HG02852 (cell line): ENCODE measurements around the gene NTNG1.
"Not testable (repeated sequence)": the region's sequence is repeated elsewhere in the genome, so short reads cannot be mapped to it uniquely, and the experiment has no call there.

Experiments used
- ATAC-seq: cut with Tn5 transposase; IDR thresholded peaks from one replicate; pipeline ENCODE4 v1.9.1; 2021; ENCODE audit warnings: mild to moderate bottlenecking, moderate library complexity; ENCODE audit not compliant: unreplicated experiment

The NTNG1 gene

DNA sequence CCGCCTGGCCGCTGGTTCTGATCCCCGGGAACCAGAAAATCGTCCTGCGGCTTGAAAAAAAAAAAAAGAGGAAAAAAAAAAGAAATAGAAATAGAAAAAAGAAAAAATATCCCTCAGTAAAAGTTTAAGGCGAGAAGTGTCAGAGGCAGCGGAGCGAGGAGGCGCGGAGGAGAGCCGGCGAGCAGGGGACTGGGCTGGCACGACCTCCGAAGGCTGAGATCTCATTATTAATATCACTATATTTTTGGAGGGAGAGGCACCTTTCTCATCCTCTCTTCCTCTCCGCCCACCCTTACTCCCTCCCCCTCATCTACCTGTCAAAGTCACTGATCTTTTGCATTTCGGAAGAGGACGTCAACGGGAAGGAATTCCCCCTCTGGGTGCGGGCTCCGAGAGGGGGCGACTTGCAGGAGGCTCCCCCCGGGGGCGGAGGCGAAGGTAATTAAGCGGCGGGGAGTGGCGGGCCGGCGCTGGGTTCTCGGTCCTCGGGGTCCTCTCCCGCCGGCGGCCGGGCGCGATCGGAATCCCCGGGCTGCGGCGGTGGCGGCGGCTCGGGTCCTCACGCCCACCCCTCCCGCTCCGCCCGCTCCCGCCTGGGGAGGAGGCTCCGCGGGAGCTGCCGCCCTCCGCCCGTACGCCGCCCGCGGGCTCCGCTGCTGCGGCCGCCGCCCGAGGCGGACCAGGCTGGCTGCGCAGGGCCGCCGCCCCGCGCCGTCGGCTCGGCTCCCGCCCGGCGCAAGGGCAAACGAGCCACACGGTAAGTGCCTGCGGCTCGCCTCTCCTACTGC is at the start of gene NTNG1:
TSS of gene NTNG1 (plus strand) at position 337 of the 788 bp plus-strand sequence.
- ATAC-seq, result peak; percentile 38

DNA sequence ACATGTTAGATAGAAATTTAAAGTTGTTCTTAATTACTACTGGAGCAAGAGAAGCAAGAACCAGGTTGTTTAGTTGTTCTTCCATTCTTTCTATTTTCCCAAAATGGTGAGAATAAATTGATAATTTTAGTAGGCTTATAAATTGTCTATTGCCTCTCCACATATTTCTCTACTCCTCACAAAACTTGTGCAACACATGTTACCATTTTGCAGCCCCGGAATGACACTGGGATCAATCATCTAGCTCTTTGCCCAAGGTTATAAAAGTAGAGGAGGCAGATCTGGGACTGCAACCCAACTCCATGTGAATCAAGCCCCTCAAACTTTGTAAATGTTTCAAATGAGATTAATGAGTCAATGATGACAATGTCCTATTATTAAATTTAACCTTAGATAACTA is 49.4 kb upstream of the NTNG1 start:
- ATAC-seq, result no peak

GRCh38 chr1:107093395-107093794 is 47.4 kb upstream of the NTNG1 start:
- ATAC-seq, result not testable (repeated sequence)

DNA sequence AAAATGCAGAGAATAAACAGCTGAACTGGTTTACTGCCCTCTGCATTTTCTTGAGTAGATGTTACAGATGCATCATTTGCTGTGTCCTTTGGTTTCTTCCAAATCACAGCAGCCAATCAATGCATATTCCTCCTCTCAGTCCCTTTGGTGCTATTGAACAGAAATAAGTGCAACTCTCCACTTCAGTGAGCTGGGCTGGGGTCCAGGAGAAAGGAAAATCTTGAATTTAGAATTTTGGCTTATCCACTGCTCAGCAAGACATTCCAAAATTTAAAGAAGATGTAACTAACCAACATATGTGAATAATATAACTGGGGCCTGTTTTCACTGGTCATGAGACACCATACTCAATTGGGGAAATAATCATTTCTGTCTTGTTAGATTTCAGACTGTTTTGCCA is 45.2 kb upstream of the NTNG1 start:
- no peak for ATAC-seq

- ATAC-seq, result no peak
These were observed 44.1 kb upstream of the NTNG1 start for GRCh38 chr1:107096690-107097089.

DNA sequence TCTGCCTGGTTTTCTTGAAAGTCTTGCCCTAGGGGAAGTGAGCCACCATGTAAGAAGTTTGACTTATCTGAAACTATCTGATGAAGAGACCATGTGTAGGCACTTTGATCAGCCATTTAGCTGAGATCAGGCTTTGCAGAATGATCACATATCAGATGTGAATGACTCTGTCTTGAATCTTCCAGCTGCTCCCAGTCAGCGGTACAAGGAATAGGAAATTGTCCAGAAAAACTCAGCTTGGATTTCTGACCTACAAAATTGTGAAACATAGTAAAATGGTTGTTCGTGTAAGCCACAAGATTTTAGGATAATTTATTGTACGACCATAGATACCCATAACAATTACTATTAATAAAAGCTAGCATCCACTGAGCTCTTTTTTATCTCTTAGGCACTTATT is 41.9 kb upstream of the NTNG1 start:
- ATAC-seq, result no peak

DNA sequence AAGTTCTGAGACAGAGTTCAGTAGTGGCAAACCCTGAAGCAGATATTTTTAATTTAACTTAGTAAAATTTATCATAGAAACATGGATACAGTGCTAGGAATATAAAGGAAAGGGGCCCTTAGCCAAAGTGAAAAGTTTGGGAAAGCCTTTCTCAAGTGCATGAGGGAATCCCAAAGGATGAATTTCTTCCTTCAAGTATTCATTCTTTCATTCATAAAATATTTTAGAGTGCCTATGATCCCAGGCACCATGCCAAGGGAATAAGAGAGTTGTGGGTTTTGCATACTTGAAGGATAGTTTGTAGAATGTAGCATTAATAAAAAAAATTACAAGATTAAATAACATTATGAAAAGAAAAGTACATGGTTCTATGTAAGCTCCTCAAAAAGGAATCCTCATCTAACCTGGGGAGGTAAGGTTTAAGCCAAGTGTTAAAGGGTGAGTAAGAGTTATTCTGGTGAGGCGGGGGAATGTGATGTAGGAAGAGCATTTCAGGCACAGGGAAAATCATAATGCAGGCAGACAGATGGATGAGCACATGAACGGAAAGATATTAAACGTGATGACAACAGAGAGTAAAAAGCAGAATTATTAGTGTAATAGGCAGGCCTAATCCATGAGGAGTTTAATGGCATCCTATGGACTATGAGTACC is 40.4 kb upstream of the NTNG1 start:
- ATAC-seq, result no peak

GRCh38 chr1:107105914-107106313 is 34.9 kb upstream of the NTNG1 start:
- ATAC-seq, result no peak

- no peak for ATAC-seq
These were observed 30.5 kb upstream of the NTNG1 start for GRCh38 chr1:107110326-107110725.

DNA sequence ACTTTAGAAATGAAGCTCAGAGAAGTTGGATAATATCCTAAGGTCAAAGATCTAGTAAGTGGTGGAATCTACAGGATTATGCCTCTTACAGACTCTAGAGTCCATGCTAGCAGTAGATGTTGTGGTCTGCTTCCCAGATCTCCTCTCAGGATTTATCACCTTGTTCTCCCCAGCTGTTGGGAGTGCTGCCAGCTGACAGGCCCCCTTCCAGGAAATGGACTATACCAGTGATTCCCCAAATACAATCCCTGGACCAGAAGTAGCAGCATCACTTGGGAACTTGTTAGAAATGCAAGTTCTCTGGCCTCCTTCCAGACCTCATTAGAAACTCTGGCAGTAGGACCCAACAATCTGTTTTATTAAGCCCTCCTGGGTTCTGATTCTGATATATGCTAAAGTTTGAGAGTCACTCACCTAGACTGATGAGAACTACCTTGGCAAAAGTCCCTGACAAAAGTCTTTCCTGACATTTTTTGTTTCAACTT is 24.5 kb upstream of the NTNG1 start:
- ATAC-seq, result no peak

GRCh38 chr1:107122225-107122624 is 18.6 kb upstream of the NTNG1 start:
- ATAC-seq, result no peak

GRCh38 chr1:107123741-107124140 is 17.1 kb upstream of the NTNG1 start:
- ATAC-seq, result no peak

DNA sequence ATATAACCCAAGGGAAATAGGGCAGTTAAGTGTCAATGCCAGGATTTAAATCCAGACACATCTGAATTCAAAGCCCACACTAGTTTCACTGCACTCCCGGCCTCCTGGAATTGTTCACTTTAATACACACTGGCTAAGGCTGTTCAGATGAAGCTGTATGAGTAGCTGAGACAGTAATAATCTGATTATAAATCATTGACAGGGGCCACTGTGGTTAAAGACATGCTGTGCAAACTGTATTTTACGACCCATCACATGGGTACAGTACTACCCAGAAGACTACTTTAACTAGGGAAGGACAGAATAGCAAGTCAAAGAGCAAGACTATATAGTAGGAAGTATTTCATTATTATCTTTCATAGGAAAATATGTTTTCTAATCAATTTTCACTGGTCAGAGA is 16.1 kb upstream of the NTNG1 start:
- ATAC-seq, result no peak

DNA sequence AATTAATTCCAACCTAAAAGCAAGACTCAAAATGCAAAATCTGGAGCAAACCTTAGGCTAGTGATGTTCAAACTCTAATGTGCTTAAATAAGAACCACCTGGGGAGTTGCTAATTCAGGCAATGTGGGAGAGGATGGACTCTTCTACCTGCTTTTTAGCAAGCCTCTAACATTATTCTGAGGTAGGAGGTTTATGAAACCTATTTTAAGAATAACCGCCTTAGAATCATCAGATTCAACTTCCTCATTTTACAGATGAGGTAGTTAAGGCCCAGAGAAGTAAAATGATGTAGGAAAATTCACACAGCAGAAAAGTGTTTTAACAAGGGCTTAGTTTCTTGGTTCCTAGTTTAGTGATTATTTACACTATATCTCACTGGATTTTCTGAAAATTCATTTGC is 8.6 kb upstream of the NTNG1 start:
- ATAC-seq, result peak; percentile 74

DNA sequence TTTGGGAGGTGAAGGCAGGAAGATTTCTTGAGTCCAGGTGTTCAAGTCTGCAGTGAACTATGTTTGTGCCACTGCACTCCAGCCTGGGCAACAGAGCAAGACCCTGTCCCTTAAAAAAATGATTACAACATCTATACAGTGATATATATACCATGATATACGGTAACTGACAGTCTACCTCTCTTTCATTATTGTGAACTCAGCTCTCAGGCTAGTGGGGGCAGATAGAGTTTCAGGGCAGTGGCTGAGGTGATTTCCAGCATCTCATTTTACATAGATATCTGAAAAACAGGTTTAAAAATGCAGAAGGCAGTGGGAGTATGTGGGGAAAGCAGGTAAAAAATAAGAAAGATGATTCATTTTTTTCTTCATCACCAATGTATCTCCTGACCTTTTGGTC is 8.1 kb upstream of the NTNG1 start:
- peak; percentile 78 for ATAC-seq

GRCh38 chr1:107135463-107135862 is 5.4 kb upstream of the NTNG1 start:
- ATAC-seq, result no peak

GRCh38 chr1:107138166-107138565 is 2.7 kb upstream of the NTNG1 start:
- ATAC-seq, result no peak

DNA sequence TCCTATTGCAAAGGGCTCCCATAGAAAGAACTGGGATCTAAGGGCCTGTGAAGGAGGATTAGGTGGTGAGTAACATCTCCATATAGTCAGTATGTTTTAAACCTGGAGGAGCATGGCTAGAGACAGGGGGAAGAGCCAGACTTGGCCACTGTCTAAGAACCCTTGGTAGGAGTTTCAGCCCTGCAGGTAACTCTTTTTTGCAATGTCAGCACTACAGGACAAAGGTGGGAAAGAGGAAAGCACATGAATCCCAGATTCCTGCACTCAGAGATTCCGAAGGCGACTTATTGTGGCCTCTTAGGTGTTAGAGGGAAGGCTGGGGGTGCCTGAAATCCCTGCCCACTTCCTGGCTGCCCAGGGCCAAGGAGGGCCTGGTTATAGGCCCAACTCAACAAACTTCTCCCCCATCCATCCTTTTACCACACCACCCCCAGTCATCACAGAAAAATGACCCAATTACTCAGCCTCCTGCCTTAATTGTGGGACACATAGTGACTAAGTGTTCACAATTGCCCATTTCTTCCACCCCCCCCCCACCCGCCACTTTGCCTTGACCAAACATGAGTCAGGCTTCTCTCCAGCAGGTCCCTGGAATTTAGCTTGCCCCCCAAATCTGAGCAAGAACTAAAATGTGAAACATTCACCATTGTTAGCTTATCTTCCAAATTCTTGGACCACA is 1.9 kb upstream of the NTNG1 start:
- ATAC-seq, result no peak

DNA sequence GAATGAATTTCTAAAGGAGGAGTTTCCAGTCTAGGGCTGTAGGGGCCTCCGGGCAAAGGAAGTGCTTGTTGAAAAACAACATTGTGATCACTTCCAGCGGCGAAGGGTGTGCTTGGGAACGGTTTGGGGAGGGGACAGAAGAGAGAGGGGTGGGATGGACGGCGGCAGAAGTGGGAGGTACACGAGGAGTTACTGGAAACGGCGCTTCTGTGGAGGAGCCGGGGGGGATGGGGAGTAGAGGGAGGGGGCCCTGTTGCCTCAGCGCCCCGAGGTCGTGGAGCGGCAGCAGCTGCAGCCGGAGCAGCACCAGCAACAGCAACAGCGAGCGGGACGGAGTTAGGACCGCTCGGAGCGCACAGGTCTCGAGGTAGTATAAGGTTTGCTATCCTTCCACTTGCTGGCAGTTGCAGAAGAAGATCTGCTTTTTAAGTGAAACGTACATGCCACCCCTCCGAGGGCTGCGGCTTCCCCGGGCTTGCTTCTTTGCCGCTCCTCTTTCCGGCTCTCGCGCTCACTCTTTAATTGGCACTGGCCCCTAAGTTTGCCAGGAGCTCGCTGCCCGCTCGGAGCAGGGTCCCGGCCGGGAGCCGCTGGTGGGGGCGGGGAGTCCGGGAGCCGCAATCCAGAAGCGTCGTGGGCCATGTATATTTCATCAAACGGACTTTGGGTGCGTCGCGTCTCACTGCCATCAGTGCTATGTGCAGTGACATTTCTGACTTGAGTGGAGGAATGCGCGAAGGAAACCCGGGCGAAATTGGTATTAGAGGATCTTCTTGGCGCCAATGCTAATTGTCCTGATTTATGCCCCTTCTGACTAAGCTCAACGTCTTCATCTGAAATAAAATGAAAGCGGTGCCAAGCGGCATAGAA is 771 bp upstream of the NTNG1 start:
- peak; percentile 50 for ATAC-seq

DNA sequence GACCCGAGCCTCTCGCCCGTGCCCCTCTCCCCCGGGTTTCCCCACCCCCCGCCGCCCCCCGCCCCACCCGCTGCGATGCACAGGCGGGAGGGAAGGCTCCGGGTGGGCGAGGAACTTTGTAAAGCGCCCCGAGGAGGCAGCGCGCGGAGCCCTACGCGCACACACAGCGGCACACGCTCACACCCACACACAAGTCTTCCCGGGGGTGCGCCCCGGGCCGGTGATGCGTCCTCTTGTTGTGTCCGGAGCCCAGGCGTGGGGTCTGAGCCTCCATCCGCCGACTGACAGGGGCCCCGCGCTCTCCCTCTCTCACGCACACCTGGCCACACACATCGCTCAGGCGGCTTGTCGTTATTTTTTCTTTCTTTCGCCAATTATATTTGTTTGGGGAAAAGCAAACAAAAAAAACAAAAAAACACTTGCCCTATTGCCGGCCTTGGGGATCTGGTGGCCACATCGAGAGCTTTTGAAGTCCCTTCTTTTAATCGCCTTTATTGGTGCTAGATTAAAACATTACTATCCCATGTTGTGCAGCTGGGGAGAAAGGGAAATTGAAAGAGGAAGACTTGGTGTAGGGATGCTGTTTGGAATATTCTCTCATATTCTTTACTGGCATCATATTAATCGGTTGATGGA is 770 bp downstream of the NTNG1 start:
- peak; percentile 44 for ATAC-seq
